Activated CD4-positive, CD25-positive, alpha-beta regulatory T cell (primary cell): ENCODE data around the gene C11orf71.

Experiments used
- DNase-seq, 4 experiments: peaks; one replicate each; lab custom pipeline; 2025; lab: John Stamatoyannopoulos, UW

C11orf71 gene

DNA sequence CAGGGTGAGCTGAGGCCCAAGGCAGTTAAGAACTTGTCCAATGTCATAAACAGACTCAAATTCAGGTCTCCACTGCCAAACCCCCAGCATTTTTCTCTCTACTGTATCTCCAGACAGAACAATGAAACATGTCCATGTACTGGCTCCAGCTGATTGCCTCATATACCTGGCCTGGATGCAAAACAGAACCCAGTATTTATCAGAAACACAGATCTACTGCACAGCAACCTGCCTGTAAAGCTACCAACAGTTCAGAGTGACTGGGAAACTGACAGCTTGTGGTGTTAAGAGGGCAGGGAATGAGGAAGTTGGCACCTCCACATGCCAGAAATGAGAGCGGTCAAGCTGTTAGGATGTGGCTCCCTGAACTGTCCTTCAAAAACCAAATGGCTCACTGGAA is 41.6 kb downstream of the C11orf71 start:
- no peak for DNase-seq

DNA sequence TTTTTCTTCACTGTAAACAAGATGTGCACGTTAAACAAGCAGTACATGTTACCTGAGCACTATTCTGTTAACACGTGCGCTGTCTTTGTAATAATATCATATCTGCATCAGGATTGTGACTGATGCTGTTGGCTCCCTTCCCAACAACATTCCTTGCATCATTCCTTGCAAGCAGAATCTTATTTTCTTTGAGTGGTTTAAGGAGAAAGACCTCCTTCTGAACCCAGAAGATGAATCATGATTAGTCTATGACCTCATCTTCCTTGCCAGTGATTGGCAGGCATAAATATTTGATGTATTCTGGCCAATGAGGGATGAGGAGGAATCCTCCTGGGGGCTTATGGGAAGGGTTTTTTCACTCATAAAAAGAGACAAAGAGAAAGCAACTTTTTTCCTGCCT is 46.2 kb downstream of the C11orf71 start:
- DNase-seq = no peak

DNA sequence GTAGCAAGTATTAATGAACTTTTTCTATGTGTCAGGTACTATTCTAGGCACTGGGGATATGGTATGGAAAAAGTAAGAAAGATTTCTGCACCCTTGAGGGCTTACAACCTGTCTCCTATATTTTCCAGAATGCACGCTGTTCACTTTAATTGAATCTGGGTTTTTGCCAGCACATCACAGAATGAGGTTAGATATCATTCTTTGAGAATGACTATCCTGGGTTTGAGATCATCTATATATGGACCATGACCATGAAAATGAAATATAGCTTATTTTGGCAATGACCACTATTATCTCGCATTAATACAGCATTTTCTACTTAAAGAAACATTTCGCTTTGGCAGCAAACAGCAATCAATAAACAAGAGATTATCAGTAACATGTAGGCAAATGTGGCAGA is 46.9 kb downstream of the C11orf71 start:
- DNase-seq = no peak

DNA sequence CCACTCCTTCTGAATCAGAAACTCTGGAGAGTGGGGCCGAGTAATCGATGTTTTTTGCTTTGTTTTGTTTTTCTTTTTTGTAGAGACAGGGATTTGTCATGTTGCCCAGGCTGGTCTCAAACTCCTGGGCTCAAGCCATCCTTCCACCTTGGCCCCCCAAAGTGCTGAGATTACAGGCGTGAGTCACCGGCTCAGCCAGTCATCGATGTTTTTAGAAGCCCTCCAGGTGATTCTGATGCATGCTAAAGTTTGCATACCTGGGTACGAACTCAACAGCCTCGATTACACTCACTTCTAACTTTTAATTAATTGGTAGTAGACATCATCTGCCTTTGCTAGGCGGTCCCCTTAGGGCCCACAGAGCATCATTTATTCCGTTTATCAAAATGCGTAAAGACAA is 50.3 kb downstream of the C11orf71 start:
- no peak for DNase-seq
